GM23338 (cell line): Measurements from ENCODE around the gene RAB27B. TPM values are rescaled to one million over a fixed set of nuclear protein-coding genes. Genes with fewer than 3 reads are reported as not detected.

Experiments
- ATAC-seq: fragments of 200-7000 bp; cut with Tn5 transposase; 3 replicates; pipeline ENCODE4 v1.9.1; 2020
- DNase-seq: peaks from one replicate; pipeline ENCODE4 v3.0.0-alpha.2; 2015; ENCODE audit warnings: low spot score
- H2AFZ ChIP-seq: fragments of 200-600 bp; sonication (generic); 2 replicates; pipeline ENCODE4 v1.8.0; 2016; ENCODE audit warnings: antibody characterized with exemption, mild to moderate bottlenecking, moderate library complexity
- H3F3A ChIP-seq: fragments of 200-600 bp; sonication (generic); replicated peaks from 2 replicates; pipeline ENCODE4 v1.8.0; 2017; ENCODE audit warnings: antibody characterized with exemption, mixed run types, low read depth
- H3K27ac ChIP-seq: fragments of 200-600 bp; sonication (generic); 2 replicates; pipeline ENCODE4 v1.6.1; 2016; ENCODE audit warnings: low read depth
- H3K27me3 ChIP-seq: fragments of 200-600 bp; sonication (generic); 2 replicates; pipeline ENCODE4 v1.8.0; 2016; ENCODE audit warnings: mild to moderate bottlenecking, mixed run types, moderate library complexity; ENCODE audit not compliant: insufficient read depth
- H3K36me3 ChIP-seq: fragments of 200-600 bp; sonication (generic); 2 replicates; pipeline ENCODE4 v1.8.0; 2016; ENCODE audit warnings: mild to moderate bottlenecking; ENCODE audit not compliant: insufficient read depth
- H3K4me1 ChIP-seq: fragments of 200-600 bp; sonication (generic); 2 replicates; pipeline ENCODE4 v1.8.0; 2016; ENCODE audit warnings: mild to moderate bottlenecking, moderate library complexity; ENCODE audit not compliant: insufficient read depth
- H3K4me2 ChIP-seq: fragments of 200-600 bp; sonication (generic); 2 replicates; pipeline ENCODE4 v1.7.1; 2017; ENCODE audit warnings: mixed run types
- H3K4me3 ChIP-seq: fragments of 200-600 bp; sonication (generic); 2 replicates; pipeline ENCODE4 v1.6.1; 2016; ENCODE audit warnings: mixed run types
- H3K79me2 ChIP-seq: fragments of 200-600 bp; sonication (generic); replicated peaks from 2 replicates; pipeline ENCODE4 v1.8.0; 2017; ENCODE audit warnings: mild to moderate bottlenecking; ENCODE audit not compliant: insufficient read depth
- H3K9me2 ChIP-seq: fragments of 200-600 bp; sonication (generic); 2 replicates; pipeline ENCODE4 v1.8.0; 2017; ENCODE audit not compliant: insufficient read depth
- H4K20me1 ChIP-seq: fragments of 200-600 bp; sonication (generic); replicated peaks from 2 replicates; pipeline ENCODE4 v1.8.0; 2017; ENCODE audit warnings: mild to moderate bottlenecking; ENCODE audit not compliant: insufficient read depth
- H3K27ac Mint-ChIP-seq: 2 replicates; pipeline ENCODE4 v1.8.0; 2020; ENCODE audit warnings: inconsistent platforms, mild to moderate bottlenecking, moderate library complexity, mixed read lengths
- H3K27me3 Mint-ChIP-seq: 3 replicates; pipeline ENCODE4 v1.8.0; 2022; ENCODE audit warnings: low read depth, mild to moderate bottlenecking, moderate library complexity, mixed read lengths, inconsistent platforms; ENCODE audit not compliant: insufficient read depth, poor library complexity
- H3K36me3 Mint-ChIP-seq: 3 replicates; pipeline ENCODE4 v1.8.0; 2021; ENCODE audit warnings: low read depth, mild to moderate bottlenecking, inconsistent platforms, moderate library complexity, mixed read lengths
- H3K4me1 Mint-ChIP-seq: 3 replicates; pipeline ENCODE4 v1.8.0; 2020; ENCODE audit warnings: mild to moderate bottlenecking, inconsistent platforms, mixed read lengths
- H3K4me3 Mint-ChIP-seq: 3 replicates; pipeline ENCODE4 v1.8.0; 2021; ENCODE audit warnings: moderate library complexity, mild to moderate bottlenecking, inconsistent platforms, mixed read lengths
- H3K9me3 Mint-ChIP-seq: 3 replicates; pipeline ENCODE4 v1.8.0; 2020; ENCODE audit warnings: moderate library complexity, mild to moderate bottlenecking, inconsistent platforms, mixed read lengths
- CREB1 ChIP-seq: fragments of 250-450 bp; sonication (Bioruptor Pico); IDR thresholded peaks from 2 replicates; pipeline ENCODE4 v1.5.0; 2020; ENCODE audit warnings: low read depth, mild to moderate bottlenecking, moderate library complexity
- CTCF ChIP-seq, 2 experiments: fragments of 200-600 bp in 1 of 2; sonication (generic) in 1 of 2; conservative IDR thresholded peaks; 2 replicates each; pipeline versions ENCODE4 v1.5.1 to v1.6.1; 2016 to 2017; ENCODE audit warnings: antibody characterized with exemption in 2 of 2, low read depth in 2 of 2, mild to moderate bottlenecking in 2 of 2, moderate library complexity in 1 of 2
- EZH2 ChIP-seq: fragments of 200-600 bp; sonication (generic); IDR thresholded peaks from one replicate; pipeline ENCODE4 v1.8.0; 2017; ENCODE audit warnings: antibody characterized with exemption, mild to moderate bottlenecking, low read depth; ENCODE audit not compliant: unreplicated experiment
- EZH2phosphoT487 ChIP-seq: fragments of 200-600 bp; sonication (generic); IDR thresholded peaks from one replicate; pipeline ENCODE4 v1.8.1; 2018; ENCODE audit warnings: antibody characterized with exemption; ENCODE audit not compliant: unreplicated experiment
- JUNB ChIP-seq: IDR thresholded peaks from one replicate; pipeline ENCODE4 v1.6.1; 2016; ENCODE audit warnings: antibody characterized with exemption; ENCODE audit not compliant: unreplicated experiment
- NANOG ChIP-seq: IDR thresholded peaks from 2 replicates; pipeline ENCODE4 v1.6.1; 2016; ENCODE audit warnings: antibody characterized with exemption, borderline replicate concordance
- POLR2AphosphoS5 ChIP-seq: IDR thresholded peaks from 2 replicates; pipeline ENCODE4 v1.6.1; 2016; ENCODE audit warnings: antibody characterized with exemption, low read depth
- STAT1 ChIP-seq: IDR thresholded peaks from one replicate; pipeline ENCODE4 v1.6.1; 2016; ENCODE audit warnings: antibody characterized with exemption; ENCODE audit not compliant: unreplicated experiment
- ZNF114 ChIP-seq: fragments of 250-450 bp; sonication (Bioruptor Pico); IDR thresholded peaks from 2 replicates; pipeline ENCODE4 v1.5.0; 2020; ENCODE audit warnings: mild to moderate bottlenecking, moderate library complexity
- ZNF331 ChIP-seq: fragments of 250-450 bp; sonication (Bioruptor Pico); IDR thresholded peaks from 2 replicates; pipeline ENCODE4 v1.5.0; 2020; ENCODE audit warnings: low read depth, mild to moderate bottlenecking, moderate library complexity
- ZNF462 ChIP-seq: fragments of 250-450 bp; sonication (Bioruptor Pico); IDR thresholded peaks from 2 replicates; pipeline ENCODE4 v1.5.0; 2020; ENCODE audit warnings: mild to moderate bottlenecking, moderate library complexity
- polyA plus RNA-seq: library from polyadenylated mRNA; unstranded; fragments of >200 nt; fragmentation: Nextera tagmentation; extraction: Ambion mirVana; gene quantifications from 2 replicates; pipeline ENCODE4 v1.2.1, GENCODE V29; 2016
- total RNA-seq: library from RNA; depleted of rRNA; stranded (reverse); fragments of >200 nt; shearing (Covaris generic); gene quantifications from 2 replicates; pipeline ENCODE4 v1.2.3, GENCODE V29; 2014
- TF ChIP-seq, protein P1 (sequence below): IDR thresholded peaks from 2 replicates; pipeline ENCODE4 v1.6.1; 2016; ENCODE audit warnings: antibody characterized with exemption
- TF ChIP-seq, protein P2 (sequence below): IDR thresholded peaks from one replicate; pipeline ENCODE4 v1.6.1; 2018; ENCODE audit warnings: antibody characterized with exemption; ENCODE audit not compliant: unreplicated experiment

RAB27B gene
- total and polyA plus RNA-seq, 2 experiments from 2014 or later, result 0.13 to 0.56 TPM

GRCh38 chr18:54883816-54884604, 55.7 kb downstream of the RAB27B start:
- Histone ChIP-seq H3K27me3 (no peaks in the 10 kb centered on the region), H3K4me1 (no peaks in the 10 kb centered on the region), H3K9me2 (peaks cover 7% of the 10 kb centered on the region; the same call in 1 of the 2 replicates), H3K36me3 (no peaks in the 10 kb centered on the region), H3K4me3 (no peak overlapping the region), H3F3A (no peaks in the 10 kb centered on the region), H3K4me2 (no peak overlapping the region), H3K79me2 (no peaks in the 10 kb centered on the region), H4K20me1 (no peaks in the 10 kb centered on the region), H2AFZ (no peak overlapping the region), H3K27ac (no peak overlapping the region)
- Mint-ChIP-seq H3K4me3 (no peak overlapping the region), H3K27me3 (peaks cover 3% of the 10 kb centered on the region), H3K4me1 (peaks cover 5% of the 10 kb centered on the region; the same call in 1 of the 3 replicates), H3K27ac (no peak overlapping the region), H3K36me3 (no peaks in the 10 kb centered on the region), H3K9me3 (no peaks in the 10 kb centered on the region)
- TF ChIP-seq JUNB (no peak), CTCF (conservative IDR thresholded peaks at IDR 0.05; ENCODE audit: low read depth in 2 of 2) (no peak), CREB1 (CRISPR knock-in tag) (no peak), EZH2 (no peak), POLR2AphosphoS5 (no peak), NANOG (no peak), EZH2phosphoT487 (no peak), ZNF462 (CRISPR knock-in tag) (no peak), ZNF114 (CRISPR knock-in tag) (no peak), STAT1 (no peak), ZNF331 (CRISPR knock-in tag) (no peak)
- TF ChIP-seq, protein P1, sequence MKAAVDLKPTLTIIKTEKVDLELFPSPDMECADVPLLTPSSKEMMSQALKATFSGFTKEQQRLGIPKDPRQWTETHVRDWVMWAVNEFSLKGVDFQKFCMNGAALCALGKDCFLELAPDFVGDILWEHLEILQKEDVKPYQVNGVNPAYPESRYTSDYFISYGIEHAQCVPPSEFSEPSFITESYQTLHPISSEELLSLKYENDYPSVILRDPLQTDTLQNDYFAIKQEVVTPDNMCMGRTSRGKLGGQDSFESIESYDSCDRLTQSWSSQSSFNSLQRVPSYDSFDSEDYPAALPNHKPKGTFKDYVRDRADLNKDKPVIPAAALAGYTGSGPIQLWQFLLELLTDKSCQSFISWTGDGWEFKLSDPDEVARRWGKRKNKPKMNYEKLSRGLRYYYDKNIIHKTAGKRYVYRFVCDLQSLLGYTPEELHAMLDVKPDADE, result no peak
- TF ChIP-seq, protein P2, sequence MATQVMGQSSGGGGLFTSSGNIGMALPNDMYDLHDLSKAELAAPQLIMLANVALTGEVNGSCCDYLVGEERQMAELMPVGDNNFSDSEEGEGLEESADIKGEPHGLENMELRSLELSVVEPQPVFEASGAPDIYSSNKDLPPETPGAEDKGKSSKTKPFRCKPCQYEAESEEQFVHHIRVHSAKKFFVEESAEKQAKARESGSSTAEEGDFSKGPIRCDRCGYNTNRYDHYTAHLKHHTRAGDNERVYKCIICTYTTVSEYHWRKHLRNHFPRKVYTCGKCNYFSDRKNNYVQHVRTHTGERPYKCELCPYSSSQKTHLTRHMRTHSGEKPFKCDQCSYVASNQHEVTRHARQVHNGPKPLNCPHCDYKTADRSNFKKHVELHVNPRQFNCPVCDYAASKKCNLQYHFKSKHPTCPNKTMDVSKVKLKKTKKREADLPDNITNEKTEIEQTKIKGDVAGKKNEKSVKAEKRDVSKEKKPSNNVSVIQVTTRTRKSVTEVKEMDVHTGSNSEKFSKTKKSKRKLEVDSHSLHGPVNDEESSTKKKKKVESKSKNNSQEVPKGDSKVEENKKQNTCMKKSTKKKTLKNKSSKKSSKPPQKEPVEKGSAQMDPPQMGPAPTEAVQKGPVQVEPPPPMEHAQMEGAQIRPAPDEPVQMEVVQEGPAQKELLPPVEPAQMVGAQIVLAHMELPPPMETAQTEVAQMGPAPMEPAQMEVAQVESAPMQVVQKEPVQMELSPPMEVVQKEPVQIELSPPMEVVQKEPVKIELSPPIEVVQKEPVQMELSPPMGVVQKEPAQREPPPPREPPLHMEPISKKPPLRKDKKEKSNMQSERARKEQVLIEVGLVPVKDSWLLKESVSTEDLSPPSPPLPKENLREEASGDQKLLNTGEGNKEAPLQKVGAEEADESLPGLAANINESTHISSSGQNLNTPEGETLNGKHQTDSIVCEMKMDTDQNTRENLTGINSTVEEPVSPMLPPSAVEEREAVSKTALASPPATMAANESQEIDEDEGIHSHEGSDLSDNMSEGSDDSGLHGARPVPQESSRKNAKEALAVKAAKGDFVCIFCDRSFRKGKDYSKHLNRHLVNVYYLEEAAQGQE, result no peak
- ATAC-seq (no peak), DNase-seq (no peak)
